HepG2 (cell line): Measurements from ENCODE around the gene DNTTIP2. TPM values are rescaled to one million over a fixed set of nuclear protein-coding genes. Genes with fewer than 3 reads are reported as not detected.

Experiments used
- ATAC-seq: fragments of 200-7000 bp; cut with Tn5 transposase; 3 replicates; pipeline ENCODE4 v1.9.1; 2020; ENCODE audit warnings: mild to moderate bottlenecking, moderate library complexity
- BruUV-seq: library from RNA; stranded (reverse); fragments of 400-500 nt; replicated peaks from 2 replicates; lab custom pipeline; 2021; lab: Mats Ljungman, UMichigan
- CTCF ChIA-PET: fragments of 300-600 bp; formaldehyde crosslinking; extraction: SDS; loops from one replicate; lab custom pipeline; 2021; ENCODE audit warnings: low total read pairs, inconsistent platforms, low intra/inter-chr PET ratio; lab: Yijun Ruan, JAX
- POLR2A ChIA-PET: fragments of 350-600 bp; sonication (Branson Sonifier 250); formaldehyde crosslinking; loops from one replicate; lab custom pipeline; 2020; ENCODE audit warnings: antibody characterized with exemption, inconsistent platforms; lab: Yijun Ruan, JAX
- DNase-seq: peaks from one replicate; pipeline ENCODE4 v3.0.0-alpha.2; 2015; ENCODE audit warnings: low spot score
- FAIRE-seq: peaks from 3 replicates; lab custom pipeline; 2011; peaks lifted over from hg19 to GRCh38; lab: Jason Lieb, UNC
- H2AFZ ChIP-seq: one replicate; pipeline ENCODE4 v1.6.1; 2011; ENCODE audit warnings: low read length, inconsistent platforms
- H3K27ac ChIP-seq: fragments of 300-600 bp; 3 replicates; pipeline ENCODE4 v1.8.0; 2011; ENCODE audit warnings: mixed run types, mild to moderate bottlenecking, mixed read lengths, low read length, inconsistent platforms; ENCODE audit not compliant: insufficient read depth; ENCODE audit errors: extremely low read length
- H3K27me3 ChIP-seq, 2 experiments: fragments of 200-600 bp in 1 of 2; 2 replicates in 1 of 2; 3 replicates in 1 of 2; pipeline versions ENCODE4 v1.6.0 to v1.8.0; 2011; ENCODE audit warnings: low read length in 2 of 2, mild to moderate bottlenecking in 2 of 2, moderate library complexity in 2 of 2, inconsistent platforms in 1 of 2; ENCODE audit not compliant: insufficient read depth in 2 of 2, control insufficient read depth in 1 of 2
- H3K36me3 ChIP-seq, 2 experiments: fragments of 200-600 bp in 1 of 2; replicated peaks in 1 of 2; 2 replicates in 1 of 2; 3 replicates in 1 of 2; pipeline versions ENCODE4 v1.5.1 to v1.8.0; 2011; ENCODE audit warnings: low read length in 2 of 2, inconsistent platforms in 1 of 2; ENCODE audit not compliant: insufficient read depth in 2 of 2, control insufficient read depth in 1 of 2
- H3K4me1 ChIP-seq: 2 replicates; pipeline ENCODE4 v1.5.1; 2012; ENCODE audit warnings: low read length, inconsistent platforms; ENCODE audit not compliant: insufficient read depth
- H3K4me2 ChIP-seq: 2 replicates; pipeline ENCODE4 v1.6.0; 2011; ENCODE audit warnings: low read depth, low read length, inconsistent platforms
- H3K4me3 ChIP-seq, 3 experiments: fragments of 200-600 bp in 1 of 3; sonication (generic), shearing (Covaris generic) in 1 of 3; replicated peaks in 1 of 3; 2 replicates each; pipeline ENCODE4 v1.5.1; 2011 to 2016; ENCODE audit warnings: low read length in 3 of 3, inconsistent platforms in 2 of 3, low read depth in 2 of 3, mild to moderate bottlenecking in 2 of 3, control low read depth in 1 of 3, mixed read lengths in 1 of 3; ENCODE audit not compliant: insufficient read depth in 1 of 3
- H3K79me2 ChIP-seq: one replicate; pipeline ENCODE4 v1.6.1; 2011; ENCODE audit warnings: low read length, inconsistent platforms; ENCODE audit not compliant: insufficient read depth
- H3K9ac ChIP-seq: 2 replicates; pipeline ENCODE4 v1.6.0; 2011; ENCODE audit warnings: mild to moderate bottlenecking, low read depth, low read length, inconsistent platforms; ENCODE audit not compliant: insufficient read depth
- H3K9me3 ChIP-seq: 2 replicates; pipeline ENCODE4 v1.5.1; 2012; ENCODE audit warnings: mild to moderate bottlenecking, low read length
- H4K20me1 ChIP-seq: 2 replicates; pipeline ENCODE4 v1.6.0; 2011; ENCODE audit warnings: inconsistent platforms, mild to moderate bottlenecking, low read length, moderate library complexity; ENCODE audit not compliant: insufficient read depth
- HMG20A ChIP-seq: IDR thresholded peaks from 2 replicates; pipeline ENCODE4 v1.6.1; 2016; ENCODE audit warnings: borderline replicate concordance
- HNF4A ChIP-seq: sonication (generic); formaldehyde crosslinking; IDR thresholded peaks from 2 replicates; pipeline ENCODE4 v1.4.0; 2020; ENCODE audit warnings: missing genetic modification reagents
- IRF2 ChIP-seq: IDR thresholded peaks from 2 replicates; pipeline ENCODE4 v1.6.1; 2018; ENCODE audit warnings: missing genetic modification reagents, missing compliant biosample characterization
- KAT8 ChIP-seq: IDR thresholded peaks from 2 replicates; pipeline ENCODE4 v1.6.1; 2016; ENCODE audit warnings: missing genetic modification reagents, missing compliant biosample characterization
- MXI1 ChIP-seq: IDR thresholded peaks from 3 replicates; pipeline ENCODE4 v1.6.1; 2012; ENCODE audit warnings: low read depth, low read length, inconsistent platforms, borderline replicate concordance
- SATB2 ChIP-seq: sonication (generic); formaldehyde crosslinking; IDR thresholded peaks from 2 replicates; pipeline ENCODE4 v1.5.0; 2020; ENCODE audit warnings: missing genetic modification reagents
- THAP11 ChIP-seq: IDR thresholded peaks from 2 replicates; pipeline ENCODE4 v1.6.1; 2016; ENCODE audit warnings: missing biosample characterization, missing genetic modification reagents
- ZKSCAN8 ChIP-seq: IDR thresholded peaks from 2 replicates; pipeline ENCODE4 v1.6.1; 2016; ENCODE audit warnings: borderline replicate concordance, missing genetic modification reagents, missing compliant biosample characterization
- ZNF607 ChIP-seq: sonication (generic); formaldehyde crosslinking; IDR thresholded peaks from 2 replicates; pipeline ENCODE4 v1.5.1; 2020; ENCODE audit warnings: missing genetic modification reagents, mild to moderate bottlenecking, borderline replicate concordance
- ZNF746 ChIP-seq: sonication (generic); formaldehyde crosslinking; IDR thresholded peaks from 2 replicates; pipeline ENCODE4 v1.8.0; 2022; ENCODE audit warnings: mild to moderate bottlenecking, missing genetic modification reagents
- WGBS: methylation state at CpG from one replicate; pipeline ENCODE4 v1.1.6; 2017; ENCODE audit warnings: low lambda C conversion rate; 5-methylcytosine and 5-hydroxymethylcytosine counted together
- in situ Hi-C: cut with HindIII; loops from 2 replicates; pipeline ENCODE4 v1.10.0; 2017; ENCODE audit warnings: low pct_unique_long_range_greater_than_20kb; ENCODE audit not compliant: extremely low pct_ligation_motif_present
- intact Hi-C: fragments of 100-400 bp; cut with micrococcal nuclease; formaldehyde crosslinking; loops from one replicate; pipeline ENCODE4 v1.10.0; 2022; ENCODE audit not compliant: unreplicated experiment
- polyA plus RNA-seq, 8 experiments: library from polyadenylated mRNA; depleted of rRNA in 3 of 8; stranded (reverse) in 7 of 8; unstranded in 1 of 8; fragments of >200 nt; fragmentation: Illumina TruSeq in 4 of 8; extraction: Trizol in 4 of 8; gene quantifications; 2 replicates each; pipeline versions ENCODE4 v1.2.1 to v1.2.3, GENCODE V29; 2011 to 2016; ENCODE audit warnings: low read depth in 4 of 8, missing spikeins in 1 of 8, mixed read lengths in 1 of 8; ENCODE audit not compliant: insufficient read depth in 1 of 8
- total RNA-seq, 5 experiments: library from RNA; depleted of rRNA; stranded (reverse); fragments of >200 nt; fragmentation: Illumina TruSeq; extraction: Trizol; gene quantifications; 2 replicates each; pipeline ENCODE4 v1.2.3, GENCODE V29; 2016; ENCODE audit warnings: low read depth in 1 of 5
- TF ChIP-seq, protein P1 (sequence below): sonication (generic); formaldehyde crosslinking; IDR thresholded peaks from 2 replicates; pipeline ENCODE4 v1.8.0; 2022; ENCODE audit warnings: mild to moderate bottlenecking, missing genetic modification reagents, borderline replicate concordance
- TF ChIP-seq, protein P2 (sequence below): IDR thresholded peaks from 2 replicates; pipeline ENCODE4 v1.4.0; 2020; ENCODE audit warnings: mild to moderate bottlenecking, missing genetic modification reagents
- TF ChIP-seq, protein P3 (sequence below): sonication (generic); formaldehyde crosslinking; IDR thresholded peaks from 2 replicates; pipeline ENCODE4; 2020; ENCODE audit warnings: missing genetic modification reagents, mild to moderate bottlenecking, borderline replicate concordance
- TF ChIP-seq, protein P4 (sequence below): sonication (generic); formaldehyde crosslinking; IDR thresholded peaks from 2 replicates; pipeline ENCODE4 v1.8.0; 2022; ENCODE audit warnings: mild to moderate bottlenecking, missing genetic modification reagents, moderate library complexity

DNTTIP2 gene
- total and polyA plus RNA-seq, 2 of the 13 experiments (the other 11 are each of a cell fraction or from before 2014, with no cell fraction given), result 11.4 to 63.3 TPM

DNA sequence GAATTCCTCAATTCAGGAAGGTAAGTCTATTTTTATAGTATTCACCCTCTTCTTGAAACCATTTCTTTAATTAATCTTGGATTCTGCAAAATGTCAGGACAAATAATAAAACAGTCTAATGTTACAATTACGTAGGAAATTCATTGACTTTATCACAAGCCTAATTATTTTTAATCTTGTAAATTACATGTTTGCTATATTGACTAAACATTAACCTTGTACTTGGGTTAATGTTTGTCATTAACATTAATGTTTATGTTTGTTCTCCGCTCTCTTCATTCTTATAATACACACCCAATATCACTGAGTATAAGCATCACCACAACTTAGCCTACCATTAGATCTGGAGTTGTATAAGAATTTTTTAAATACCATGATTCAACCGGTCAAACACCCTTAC is 27.5 kb upstream of the DNTTIP2 start (continued):
- TF ChIP-seq, protein P1, sequence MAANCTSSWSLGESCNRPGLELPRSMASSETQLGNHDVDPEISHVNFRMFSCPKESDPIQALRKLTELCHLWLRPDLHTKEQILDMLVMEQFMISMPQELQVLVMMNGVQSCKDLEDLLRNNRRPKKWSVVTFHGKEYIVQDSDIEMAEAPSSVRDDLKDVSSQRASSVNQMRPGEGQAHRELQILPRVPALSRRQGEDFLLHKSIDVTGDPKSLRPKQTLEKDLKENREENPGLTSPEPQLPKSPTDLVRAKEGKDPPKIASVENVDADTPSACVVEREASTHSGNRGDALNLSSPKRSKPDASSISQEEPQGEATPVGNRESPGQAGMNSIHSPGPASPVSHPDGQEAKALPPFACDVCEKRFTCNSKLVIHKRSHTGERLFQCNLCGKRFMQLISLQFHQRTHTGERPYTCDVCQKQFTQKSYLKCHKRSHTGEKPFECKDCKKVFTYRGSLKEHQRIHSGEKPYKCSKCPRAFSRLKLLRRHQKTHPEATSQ (CRISPR knock-in tag), result no peak
- TF ChIP-seq, all 625 proteins: peak for 0

DNA sequence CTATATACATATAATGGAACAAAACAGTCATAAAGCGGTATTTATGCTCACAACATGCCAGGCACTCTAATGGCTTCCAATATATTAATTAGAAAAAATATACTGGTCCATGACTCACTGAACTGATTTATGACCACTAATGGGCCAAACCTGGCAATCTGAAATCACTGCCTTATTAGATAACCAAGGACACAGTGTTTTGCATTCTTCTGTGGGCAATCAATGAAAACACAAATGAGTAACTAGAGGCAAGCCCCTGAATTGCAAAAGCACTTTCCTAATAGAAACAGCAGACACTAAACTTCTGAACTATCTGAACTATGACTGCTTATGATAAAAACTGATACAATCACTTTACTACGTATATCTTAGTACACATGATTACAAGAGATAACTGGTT is 26.7 kb upstream of the DNTTIP2 start:
- H2AFZ ChIP-seq, result no peak overlapping the region
- H3K4me2 ChIP-seq, result peak overlapping the region; percentile 99
- no peaks in the 10 kb centered on the region for H3K9me3 ChIP-seq
- intact Hi-C loops, result loop anchor here (10.0 kb wide), 1 partner anchor 429 kb away; no protein-coding TSS in a partner anchor
- 51% methylated on average over 2 of the region's 2 CpGs for WGBS
- peaks cover 10% of the 10 kb centered on the region; the same call in 1 of the 2 replicates for H4K20me1 ChIP-seq
- FAIRE-seq, result no peak
- peaks cover 57% of the 10 kb centered on the region for H3K79me2 ChIP-seq
- peak overlapping the region; percentile 45 for H3K27ac ChIP-seq
- ATAC-seq, result peak; percentile 20; the same call in 2 of the 3 replicates
- peaks cover 54% of the 10 kb centered on the region for H3K4me1 ChIP-seq
- H3K27me3 ChIP-seq, result no peaks in the 10 kb centered on the region; a peak in 1 of 5 replicates
- H3K9ac ChIP-seq, result no peak overlapping the region
- peaks cover 0 to 6% of the 10 kb centered on the region in 2 experiments; a peak in 2 of 5 replicates for H3K36me3 ChIP-seq
- CTCF ChIA-PET, result no interaction called here
- no TSS peak for BruUV-seq
- peak; percentile 67 for DNase-seq
- POLR2A ChIA-PET, result no interaction called here
- in situ Hi-C loops, result no loop called here
- H3K4me3 ChIP-seq, result peak overlapping the region in 1 of 3 experiments; percentile 30; a peak in 1 of 6 replicates
- TF ChIP-seq, protein P2, sequence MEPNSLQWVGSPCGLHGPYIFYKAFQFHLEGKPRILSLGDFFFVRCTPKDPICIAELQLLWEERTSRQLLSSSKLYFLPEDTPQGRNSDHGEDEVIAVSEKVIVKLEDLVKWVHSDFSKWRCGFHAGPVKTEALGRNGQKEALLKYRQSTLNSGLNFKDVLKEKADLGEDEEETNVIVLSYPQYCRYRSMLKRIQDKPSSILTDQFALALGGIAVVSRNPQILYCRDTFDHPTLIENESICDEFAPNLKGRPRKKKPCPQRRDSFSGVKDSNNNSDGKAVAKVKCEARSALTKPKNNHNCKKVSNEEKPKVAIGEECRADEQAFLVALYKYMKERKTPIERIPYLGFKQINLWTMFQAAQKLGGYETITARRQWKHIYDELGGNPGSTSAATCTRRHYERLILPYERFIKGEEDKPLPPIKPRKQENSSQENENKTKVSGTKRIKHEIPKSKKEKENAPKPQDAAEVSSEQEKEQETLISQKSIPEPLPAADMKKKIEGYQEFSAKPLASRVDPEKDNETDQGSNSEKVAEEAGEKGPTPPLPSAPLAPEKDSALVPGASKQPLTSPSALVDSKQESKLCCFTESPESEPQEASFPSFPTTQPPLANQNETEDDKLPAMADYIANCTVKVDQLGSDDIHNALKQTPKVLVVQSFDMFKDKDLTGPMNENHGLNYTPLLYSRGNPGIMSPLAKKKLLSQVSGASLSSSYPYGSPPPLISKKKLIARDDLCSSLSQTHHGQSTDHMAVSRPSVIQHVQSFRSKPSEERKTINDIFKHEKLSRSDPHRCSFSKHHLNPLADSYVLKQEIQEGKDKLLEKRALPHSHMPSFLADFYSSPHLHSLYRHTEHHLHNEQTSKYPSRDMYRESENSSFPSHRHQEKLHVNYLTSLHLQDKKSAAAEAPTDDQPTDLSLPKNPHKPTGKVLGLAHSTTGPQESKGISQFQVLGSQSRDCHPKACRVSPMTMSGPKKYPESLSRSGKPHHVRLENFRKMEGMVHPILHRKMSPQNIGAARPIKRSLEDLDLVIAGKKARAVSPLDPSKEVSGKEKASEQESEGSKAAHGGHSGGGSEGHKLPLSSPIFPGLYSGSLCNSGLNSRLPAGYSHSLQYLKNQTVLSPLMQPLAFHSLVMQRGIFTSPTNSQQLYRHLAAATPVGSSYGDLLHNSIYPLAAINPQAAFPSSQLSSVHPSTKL (CRISPR knock-in tag), result peak; percentile 74
- 0 out of 2 replicates have a peak, but pooled peaks have one; percentile 65 for TF ChIP-seq SATB2 (CRISPR knock-in tag)
- peak; percentile 47; the same call in 1 of the 2 replicates for TF ChIP-seq KAT8
- TF ChIP-seq, protein P3, sequence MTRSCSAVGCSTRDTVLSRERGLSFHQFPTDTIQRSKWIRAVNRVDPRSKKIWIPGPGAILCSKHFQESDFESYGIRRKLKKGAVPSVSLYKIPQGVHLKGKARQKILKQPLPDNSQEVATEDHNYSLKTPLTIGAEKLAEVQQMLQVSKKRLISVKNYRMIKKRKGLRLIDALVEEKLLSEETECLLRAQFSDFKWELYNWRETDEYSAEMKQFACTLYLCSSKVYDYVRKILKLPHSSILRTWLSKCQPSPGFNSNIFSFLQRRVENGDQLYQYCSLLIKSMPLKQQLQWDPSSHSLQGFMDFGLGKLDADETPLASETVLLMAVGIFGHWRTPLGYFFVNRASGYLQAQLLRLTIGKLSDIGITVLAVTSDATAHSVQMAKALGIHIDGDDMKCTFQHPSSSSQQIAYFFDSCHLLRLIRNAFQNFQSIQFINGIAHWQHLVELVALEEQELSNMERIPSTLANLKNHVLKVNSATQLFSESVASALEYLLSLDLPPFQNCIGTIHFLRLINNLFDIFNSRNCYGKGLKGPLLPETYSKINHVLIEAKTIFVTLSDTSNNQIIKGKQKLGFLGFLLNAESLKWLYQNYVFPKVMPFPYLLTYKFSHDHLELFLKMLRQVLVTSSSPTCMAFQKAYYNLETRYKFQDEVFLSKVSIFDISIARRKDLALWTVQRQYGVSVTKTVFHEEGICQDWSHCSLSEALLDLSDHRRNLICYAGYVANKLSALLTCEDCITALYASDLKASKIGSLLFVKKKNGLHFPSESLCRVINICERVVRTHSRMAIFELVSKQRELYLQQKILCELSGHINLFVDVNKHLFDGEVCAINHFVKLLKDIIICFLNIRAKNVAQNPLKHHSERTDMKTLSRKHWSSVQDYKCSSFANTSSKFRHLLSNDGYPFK (CRISPR knock-in tag), result no peak
- TF ChIP-seq THAP11, result 0 out of 2 replicates have a peak, but pooled peaks have one; percentile 24
- TF ChIP-seq ZKSCAN8 (CRISPR knock-in tag), result 0 out of 2 replicates have a peak, but pooled peaks have one; percentile 33
- no peak for TF ChIP-seq ZNF607
- TF ChIP-seq, protein P4, sequence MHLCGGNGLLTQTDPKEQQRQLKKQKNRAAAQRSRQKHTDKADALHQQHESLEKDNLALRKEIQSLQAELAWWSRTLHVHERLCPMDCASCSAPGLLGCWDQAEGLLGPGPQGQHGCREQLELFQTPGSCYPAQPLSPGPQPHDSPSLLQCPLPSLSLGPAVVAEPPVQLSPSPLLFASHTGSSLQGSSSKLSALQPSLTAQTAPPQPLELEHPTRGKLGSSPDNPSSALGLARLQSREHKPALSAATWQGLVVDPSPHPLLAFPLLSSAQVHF (CRISPR knock-in tag), result no peak
- no peak for TF ChIP-seq ZNF746 (CRISPR knock-in tag)
- TF ChIP-seq HNF4A (CRISPR knock-in tag), result peak; percentile 55
- TF ChIP-seq MXI1, result no peak
- TF ChIP-seq HMG20A, result peak; percentile 90
- TF ChIP-seq IRF2, result peak; percentile 65; the same call in 1 of the 2 replicates
